Suppressor macrophage treated with lipopolysaccharide for 4 hours (primary cell): ENCODE measurements around the gene NPTN.
A peak's percentile ranks its signal among the peaks of the same experiment; 100 is the strongest.
"Not testable (repeated sequence)": the region's sequence is repeated elsewhere in the genome, so short reads cannot be mapped to it uniquely, and the experiment has no call there.

Experiments
- DNase-seq: peaks from one replicate; pipeline ENCODE4 v3.0.0-alpha.2; 2020

The NPTN gene

GRCh38 chr15:73633111-73633990, at the start of gene NPTN:
Gene NPTN, minus strand, starts transcription at chr15:73633389. Its CDS starts 174 bp downstream, at chr15:73633215.
- peak; percentile 100 for DNase-seq

GRCh38 chr15:73682600-73683090, 49.5 kb upstream of the NPTN start:
- no peak for DNase-seq

- no peak for DNase-seq
These were observed 48.8 kb upstream of the NPTN start for GRCh38 chr15:73681856-73682599.

GRCh38 chr15:73681063-73681462, 47.9 kb upstream of the NPTN start:
- DNase-seq = peak; percentile 47

- no peak for DNase-seq
These were observed 47.4 kb upstream of the NPTN start for GRCh38 chr15:73680549-73680948.

- no peak for DNase-seq
These were observed 46.8 kb upstream of the NPTN start for GRCh38 chr15:73679964-73680363.

- DNase-seq = no peak
These were observed 46.0 kb upstream of the NPTN start for GRCh38 chr15:73679180-73679579.

GRCh38 chr15:73678498-73678897, 45.3 kb upstream of the NPTN start:
- DNase-seq = no peak

- no peak for DNase-seq
These were observed 44.5 kb upstream of the NPTN start for GRCh38 chr15:73677733-73678132.

GRCh38 chr15:73677146-73677607, 44.0 kb upstream of the NPTN start:
- DNase-seq = peak; percentile 75

GRCh38 chr15:73674587-73674986, 41.4 kb upstream of the NPTN start:
- DNase-seq = no peak

- DNase-seq = no peak
These were observed 27.3 kb upstream of the NPTN start for GRCh38 chr15:73660455-73660854.

GRCh38 chr15:73658645-73659044, 25.5 kb upstream of the NPTN start:
- peak; percentile 34 for DNase-seq

- DNase-seq = no peak
These were observed 22.5 kb upstream of the NPTN start for GRCh38 chr15:73655724-73656123.

GRCh38 chr15:73654659-73655058, 21.5 kb upstream of the NPTN start:
- no peak for DNase-seq

GRCh38 chr15:73650416-73651126, 17.4 kb upstream of the NPTN start:
- DNase-seq = peak; percentile 87

GRCh38 chr15:73648014-73648295, 14.8 kb upstream of the NPTN start:
- DNase-seq = no peak

- no peak for DNase-seq
These were observed 14.2 kb upstream of the NPTN start for GRCh38 chr15:73647259-73648013.

GRCh38 chr15:73639464-73639863, 6.3 kb upstream of the NPTN start:
- not testable (repeated sequence) for DNase-seq

- DNase-seq = no peak
These were observed 4.3 kb upstream of the NPTN start for GRCh38 chr15:73637527-73637926.

- peak; percentile 85 for DNase-seq
These were observed 854 bp upstream of the NPTN start for GRCh38 chr15:73633991-73634495.

- no peak for DNase-seq
These were observed 525 bp downstream of the NPTN start for GRCh38 chr15:73632670-73633058.
